H9 (cell line): Measurements from ENCODE around the gene C1QTNF9. TPM values are rescaled to one million over a fixed set of nuclear protein-coding genes. Genes with fewer than 3 reads are reported as not detected.
A peak's percentile ranks its signal among the peaks of the same experiment; 100 is the strongest.

ENCODE experiments used
- DNase-seq: peaks from one replicate; pipeline ENCODE4 v3.0.0-alpha.2; 2017
- H2AFZ ChIP-seq: one replicate; pipeline ENCODE4 v1.6.1; 2013; ENCODE audit warnings: mild to moderate bottlenecking, low read length, control low read depth, moderate library complexity
- H2AK5ac ChIP-seq: 2 replicates; pipeline ENCODE4 v1.6.1; 2013; ENCODE audit warnings: low read length, control low read depth, mixed read lengths; ENCODE audit not compliant: insufficient read length
- H2BK120ac ChIP-seq: one replicate; pipeline ENCODE4 v1.6.1; 2013; ENCODE audit warnings: low read depth, mild to moderate bottlenecking, low read length, control low read depth, inconsistent platforms; ENCODE audit not compliant: poor library complexity, severe bottlenecking
- H2BK12ac ChIP-seq: 2 replicates; pipeline ENCODE4 v1.6.1; 2013; ENCODE audit warnings: low read length, control low read depth, mixed read lengths, low read depth; ENCODE audit not compliant: insufficient read length
- H2BK15ac ChIP-seq: 2 replicates; pipeline ENCODE4 v1.6.1; 2013; ENCODE audit warnings: low read depth, low read length, control low read depth
- H2BK20ac ChIP-seq: one replicate; pipeline ENCODE4 v1.6.1; 2013; ENCODE audit warnings: low read depth, mild to moderate bottlenecking, low read length, control low read depth, inconsistent platforms; ENCODE audit not compliant: poor library complexity, severe bottlenecking
- H2BK5ac ChIP-seq: 2 replicates; pipeline ENCODE4 v1.6.1; 2013; ENCODE audit warnings: low read length, control low read depth, mixed read lengths; ENCODE audit not compliant: insufficient read length
- H3K14ac ChIP-seq: 2 replicates; pipeline ENCODE4 v1.6.1; 2013; ENCODE audit warnings: low read length, control low read depth; ENCODE audit not compliant: insufficient read depth
- H3K18ac ChIP-seq: 2 replicates; pipeline ENCODE4 v1.6.1; 2013; ENCODE audit warnings: low read depth, mild to moderate bottlenecking, mixed read lengths, low read length, control low read depth; ENCODE audit not compliant: insufficient read length
- H3K23ac ChIP-seq: 2 replicates; pipeline ENCODE4 v1.6.1; 2013; ENCODE audit warnings: low read length, control low read depth, mixed read lengths, low read depth; ENCODE audit not compliant: insufficient read length
- H3K23me2 ChIP-seq: 2 replicates; pipeline ENCODE4 v1.6.1; 2013; ENCODE audit warnings: low read depth, mild to moderate bottlenecking, mixed read lengths, low read length, control low read depth; ENCODE audit not compliant: insufficient read length, poor library complexity, severe bottlenecking
- H3K27ac ChIP-seq: 2 replicates; pipeline ENCODE4 v1.5.1; 2013; ENCODE audit warnings: low read length, control low read depth, mixed read lengths, low read depth; ENCODE audit not compliant: insufficient read length
- H3K27me3 ChIP-seq: 2 replicates; pipeline ENCODE4 v1.6.1; 2013; ENCODE audit warnings: low read length, control low read depth, inconsistent platforms; ENCODE audit not compliant: insufficient read depth
- H3K4ac ChIP-seq: 2 replicates; pipeline ENCODE4 v1.6.1; 2013; ENCODE audit warnings: low read depth, mild to moderate bottlenecking, control low read depth, inconsistent platforms, low read length, moderate library complexity
- H3K4me1 ChIP-seq: 2 replicates; pipeline ENCODE4 v1.6.1; 2013; ENCODE audit warnings: low read length, control low read depth, inconsistent platforms; ENCODE audit not compliant: insufficient read depth
- H3K4me2 ChIP-seq: 2 replicates; pipeline ENCODE4 v1.6.1; 2013; ENCODE audit warnings: low read length, control low read depth, mixed read lengths; ENCODE audit not compliant: insufficient read length, insufficient read depth
- H3K56ac ChIP-seq: 2 replicates; pipeline ENCODE4 v1.6.1; 2013; ENCODE audit warnings: low read depth, mild to moderate bottlenecking, mixed read lengths, low read length, control low read depth; ENCODE audit not compliant: insufficient read length
- H3K79me1 ChIP-seq: 2 replicates; pipeline ENCODE4 v1.6.1; 2013; ENCODE audit warnings: low read depth, mild to moderate bottlenecking, moderate library complexity, low read length, control low read depth, inconsistent platforms; ENCODE audit not compliant: insufficient read depth, poor library complexity, severe bottlenecking
- H3K79me2 ChIP-seq: 2 replicates; pipeline ENCODE4 v1.6.1; 2013; ENCODE audit warnings: low read length, control low read depth, inconsistent platforms; ENCODE audit not compliant: insufficient read depth
- H3K9ac ChIP-seq: 2 replicates; pipeline ENCODE4 v1.6.1; 2013; ENCODE audit warnings: low read length, control low read depth, mixed read lengths; ENCODE audit not compliant: insufficient read length; ENCODE audit errors: extremely low read depth
- H3K9me3 ChIP-seq: one replicate; pipeline ENCODE4 v1.6.1; 2013; ENCODE audit warnings: low read depth, low read length, inconsistent platforms; ENCODE audit not compliant: control insufficient read depth
- H3T11ph ChIP-seq: one replicate; pipeline ENCODE4 v1.6.1; 2013; ENCODE audit warnings: mild to moderate bottlenecking, low read length, control low read depth, inconsistent platforms
- H4K20me1 ChIP-seq: one replicate; pipeline ENCODE4 v1.6.1; 2013; ENCODE audit not compliant: control insufficient read depth, insufficient read length, insufficient read depth
- H4K5ac ChIP-seq: 2 replicates; pipeline ENCODE4 v1.6.1; 2013; ENCODE audit warnings: low read depth, mild to moderate bottlenecking, mixed read lengths, low read length, control low read depth; ENCODE audit not compliant: insufficient read length
- H4K8ac ChIP-seq: replicated peaks from 2 replicates; pipeline ENCODE4 v1.6.1; 2013; ENCODE audit warnings: low read length, control low read depth, mixed read lengths, low read depth; ENCODE audit not compliant: insufficient read length
- H4K91ac ChIP-seq: 2 replicates; pipeline ENCODE4 v1.6.1; 2013; ENCODE audit warnings: low read depth, mild to moderate bottlenecking, moderate library complexity, mixed read lengths, low read length, control low read depth; ENCODE audit not compliant: insufficient read length
- H3K27ac Mint-ChIP-seq, 3 experiments: 2 replicates in 2 of 3; 3 replicates in 1 of 3; pipeline ENCODE4 v1.8.0; 2020 to 2021; ENCODE audit warnings: mixed read lengths in 3 of 3, mild to moderate bottlenecking in 1 of 3, moderate library complexity in 1 of 3
- H3K27me3 Mint-ChIP-seq: 2 replicates; pipeline ENCODE4 v1.8.0; 2021; ENCODE audit warnings: low read depth, mild to moderate bottlenecking, moderate library complexity, mixed read lengths
- H3K36me3 Mint-ChIP-seq, 3 experiments: 2 replicates in 2 of 3; 3 replicates in 1 of 3; pipeline ENCODE4 v1.8.0; 2020 to 2021; ENCODE audit warnings: low read depth in 3 of 3, mixed read lengths in 3 of 3; ENCODE audit not compliant: insufficient read depth in 1 of 3
- H3K4me1 Mint-ChIP-seq, 2 experiments: 2 replicates each; pipeline ENCODE4 v1.8.0; 2020; ENCODE audit warnings: mixed read lengths in 2 of 2
- H3K4me3 Mint-ChIP-seq, 2 experiments: 2 replicates in 1 of 2; 3 replicates in 1 of 2; pipeline ENCODE4 v1.8.0; 2020 to 2021; ENCODE audit warnings: mild to moderate bottlenecking in 2 of 2, mixed read lengths in 2 of 2, moderate library complexity in 1 of 2
- H3K9me3 Mint-ChIP-seq, 2 experiments: 2 replicates in 1 of 2; 3 replicates in 1 of 2; pipeline ENCODE4 v1.8.0; 2020; ENCODE audit warnings: mild to moderate bottlenecking in 2 of 2, mixed read lengths in 2 of 2, moderate library complexity in 1 of 2
- WGBS: extraction: QIAGEN DNeasy Blood & Tissue Kit; methylation state at CpG from one replicate; pipeline ENCODE4 v1.1.7; 2013; ENCODE audit warnings: missing lambda C conversion rate, low lambda C conversion rate, mixed read lengths; ENCODE audit not compliant: insufficient read length; ENCODE audit errors: extremely low coverage; 5-methylcytosine and 5-hydroxymethylcytosine counted together
- total RNA-seq: library from RNA; stranded (reverse); gene quantifications from 2 replicates; pipeline ENCODE4 v1.2.1, GENCODE V29; 2021
- TF ChIP-seq, protein P1 (sequence below): fragments of 200-600 bp; sonication (generic); conservative IDR thresholded peaks from 3 replicates; pipeline ENCODE4 v1.8.0; 2021; ENCODE audit warnings: antibody characterized with exemption, mild to moderate bottlenecking

Gene C1QTNF9
- total RNA-seq, 1 experiment from 2014 or later: not detected

- no peak overlapping the region for H4K8ac ChIP-seq
- H3K9me3 Mint-ChIP-seq: no peaks in the 10 kb centered on the region
- WGBS: no CpG with 5 or more reads among the region's 9 CpGs
Measured at GRCh38 chr13:24362435-24362952, 53.1 kb downstream of the C1QTNF9 start.

More at GRCh38 chr13:24362435-24362952, 53.1 kb downstream of the C1QTNF9 start:
- H3K27ac Mint-ChIP-seq: no peak overlapping the region
- Histone ChIP-seq H2AK5ac (no peak overlapping the region), H3K56ac (no peak overlapping the region), H3K4me2 (no peak overlapping the region), H4K91ac (no peak overlapping the region), H3K4me1 (no peaks in the 10 kb centered on the region), H2BK20ac (no peak overlapping the region), H3K14ac (0 out of 2 replicates have a peak overlapping the region, but pooled peaks have one; percentile 1), H3K27ac (no peak overlapping the region), H4K20me1 (no peaks in the 10 kb centered on the region), H3K79me1 (no peaks in the 10 kb centered on the region), H2BK5ac (no peak overlapping the region), H3K9me3 (no peaks in the 10 kb centered on the region), H2BK12ac (no peak overlapping the region), H4K5ac (no peak overlapping the region), H3K23me2 (no peaks in the 10 kb centered on the region), H3K18ac (no peak overlapping the region), H3K23ac (no peak overlapping the region), H3K79me2 (no peaks in the 10 kb centered on the region), H2BK120ac (no peak overlapping the region), H3T11ph (no peak overlapping the region), H3K4ac (no peak overlapping the region), H3K27me3 (no peaks in the 10 kb centered on the region), H2BK15ac (no peak overlapping the region), H3K9ac (no peak overlapping the region), H2AFZ (no peak overlapping the region)
- DNase-seq: no peak
- H3K4me1 Mint-ChIP-seq: no peaks in the 10 kb centered on the region
- TF ChIP-seq, protein P1, sequence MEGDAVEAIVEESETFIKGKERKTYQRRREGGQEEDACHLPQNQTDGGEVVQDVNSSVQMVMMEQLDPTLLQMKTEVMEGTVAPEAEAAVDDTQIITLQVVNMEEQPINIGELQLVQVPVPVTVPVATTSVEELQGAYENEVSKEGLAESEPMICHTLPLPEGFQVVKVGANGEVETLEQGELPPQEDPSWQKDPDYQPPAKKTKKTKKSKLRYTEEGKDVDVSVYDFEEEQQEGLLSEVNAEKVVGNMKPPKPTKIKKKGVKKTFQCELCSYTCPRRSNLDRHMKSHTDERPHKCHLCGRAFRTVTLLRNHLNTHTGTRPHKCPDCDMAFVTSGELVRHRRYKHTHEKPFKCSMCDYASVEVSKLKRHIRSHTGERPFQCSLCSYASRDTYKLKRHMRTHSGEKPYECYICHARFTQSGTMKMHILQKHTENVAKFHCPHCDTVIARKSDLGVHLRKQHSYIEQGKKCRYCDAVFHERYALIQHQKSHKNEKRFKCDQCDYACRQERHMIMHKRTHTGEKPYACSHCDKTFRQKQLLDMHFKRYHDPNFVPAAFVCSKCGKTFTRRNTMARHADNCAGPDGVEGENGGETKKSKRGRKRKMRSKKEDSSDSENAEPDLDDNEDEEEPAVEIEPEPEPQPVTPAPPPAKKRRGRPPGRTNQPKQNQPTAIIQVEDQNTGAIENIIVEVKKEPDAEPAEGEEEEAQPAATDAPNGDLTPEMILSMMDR: no peak
- no peaks in the 10 kb centered on the region; a peak in 1 of 7 replicates for H3K36me3 Mint-ChIP-seq
- H3K4me3 Mint-ChIP-seq: no peak overlapping the region
- no peaks in the 10 kb centered on the region; the same call in 1 of the 2 replicates for H3K27me3 Mint-ChIP-seq
